ENCODE results near the gene PRPF39.

DNA sequence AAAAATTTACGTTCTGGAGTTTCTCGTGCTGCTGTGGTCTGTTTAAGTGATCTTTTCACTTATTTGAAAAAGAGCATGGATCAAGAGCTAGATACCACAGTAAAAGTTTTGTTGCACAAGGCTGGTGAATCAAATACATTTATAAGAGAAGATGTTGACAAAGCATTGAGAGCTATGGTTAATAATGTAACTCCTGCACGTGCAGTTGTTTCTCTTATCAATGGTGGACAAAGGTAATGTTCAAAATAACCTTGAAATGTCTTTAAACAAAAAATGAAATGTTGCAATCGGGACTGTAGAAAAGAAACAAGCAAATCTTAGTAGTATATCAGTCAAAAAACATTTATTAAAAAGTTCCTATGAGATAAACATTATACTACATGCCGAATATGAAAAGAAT, 39.3 kb upstream of the PRPF39 start:
- TF ChIP-seq, protein P1, sequence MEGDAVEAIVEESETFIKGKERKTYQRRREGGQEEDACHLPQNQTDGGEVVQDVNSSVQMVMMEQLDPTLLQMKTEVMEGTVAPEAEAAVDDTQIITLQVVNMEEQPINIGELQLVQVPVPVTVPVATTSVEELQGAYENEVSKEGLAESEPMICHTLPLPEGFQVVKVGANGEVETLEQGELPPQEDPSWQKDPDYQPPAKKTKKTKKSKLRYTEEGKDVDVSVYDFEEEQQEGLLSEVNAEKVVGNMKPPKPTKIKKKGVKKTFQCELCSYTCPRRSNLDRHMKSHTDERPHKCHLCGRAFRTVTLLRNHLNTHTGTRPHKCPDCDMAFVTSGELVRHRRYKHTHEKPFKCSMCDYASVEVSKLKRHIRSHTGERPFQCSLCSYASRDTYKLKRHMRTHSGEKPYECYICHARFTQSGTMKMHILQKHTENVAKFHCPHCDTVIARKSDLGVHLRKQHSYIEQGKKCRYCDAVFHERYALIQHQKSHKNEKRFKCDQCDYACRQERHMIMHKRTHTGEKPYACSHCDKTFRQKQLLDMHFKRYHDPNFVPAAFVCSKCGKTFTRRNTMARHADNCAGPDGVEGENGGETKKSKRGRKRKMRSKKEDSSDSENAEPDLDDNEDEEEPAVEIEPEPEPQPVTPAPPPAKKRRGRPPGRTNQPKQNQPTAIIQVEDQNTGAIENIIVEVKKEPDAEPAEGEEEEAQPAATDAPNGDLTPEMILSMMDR (IDR thresholded peaks at IDR 0.05): no peak
- no peak for TF ChIP-seq POLR2A (IDR thresholded peaks at IDR 0.05)
- no peak for TF ChIP-seq EP300 (IDR thresholded peaks at IDR 0.05)
